GM15510 (cell line): ENCODE results near the gene OMP.

Source experiments
- POLR2A ChIP-seq: IDR thresholded peaks from 3 replicates; pipeline ENCODE4 v1.6.1; 2011; ENCODE audit warnings: borderline replicate concordance; ENCODE audit not compliant: insufficient read length; ENCODE audit errors: extremely low read depth

OMP gene

DNA sequence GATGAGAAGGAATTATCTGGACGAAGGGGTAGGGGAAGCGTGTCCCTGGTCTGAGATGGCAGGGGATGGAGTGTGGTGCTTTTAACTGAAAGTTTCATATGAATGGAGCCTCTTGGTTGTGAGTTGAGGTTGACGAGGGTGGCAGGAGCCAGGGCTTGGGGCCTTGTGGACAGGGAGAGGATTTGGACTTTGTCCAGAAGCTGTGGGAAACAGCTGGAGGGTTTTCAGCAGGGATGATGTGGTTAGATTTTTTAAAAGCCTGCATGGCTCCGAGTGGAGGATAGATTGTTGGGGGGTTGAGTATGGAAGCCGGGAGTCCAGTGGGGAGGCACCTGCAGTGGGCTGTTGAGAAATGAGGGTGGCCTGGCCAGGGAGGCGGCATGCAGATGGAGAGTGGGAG, 50.2 kb downstream of the OMP start:
- no peak for TF ChIP-seq POLR2A
